ENCODE data around the gene ABHD12. TPM values are rescaled to one million over a fixed set of nuclear protein-coding genes. Genes with fewer than 3 reads are reported as not detected.

Gene ABHD12
- total and polyA plus RNA-seq, 10 of the 15 experiments (the other 5 are each of a cell fraction or from before 2014, with no cell fraction given), result 1.5 to 61.8 (median 26.7) TPM

DNA sequence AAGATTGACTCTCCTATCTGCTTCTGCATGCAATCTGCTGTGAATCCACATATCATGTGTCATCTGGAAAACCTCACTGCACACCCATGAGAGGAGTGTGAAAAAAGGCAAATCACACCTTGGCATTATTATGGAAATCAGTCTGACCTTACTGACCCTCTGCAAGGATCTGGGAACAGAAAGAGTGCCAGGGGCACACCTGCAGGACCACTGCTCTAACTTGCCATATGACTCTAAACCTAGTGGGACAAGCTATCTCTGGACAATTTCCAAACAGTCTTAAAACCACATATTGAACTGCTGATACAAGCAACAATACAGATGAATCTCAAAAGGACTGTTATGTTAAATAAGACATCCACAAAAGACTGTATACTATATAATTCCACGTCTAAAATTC lies 50.3 kb downstream of the ABHD12 start (continued):
- TF ChIP-seq SREBF1 (IDR thresholded peaks at IDR 0.05; ENCODE audit: low read length), result no peak
- no peak for TF ChIP-seq ZNF217 (IDR thresholded peaks at IDR 0.05)
- TF ChIP-seq ELK1 (IDR thresholded peaks at IDR 0.05; ENCODE audit: low read depth, low read length), result no peak
- TF ChIP-seq IKZF1 (conservative IDR thresholded peaks at IDR 0.05), result no peak

GRCh38 chr20:25339608-25340007 lies 51.0 kb downstream of the ABHD12 start:
- H2AFZ ChIP-seq (ENCODE audit: control insufficient read depth, low read depth, low read length), result no peak overlapping the region
- DNase-seq (ENCODE audit: low read depth, low spot score) (no peak), FAIRE-seq (no peak), ATAC-seq (no peak)
- no peak overlapping the region for H3K4me3 ChIP-seq
- RAD21 ChIA-PET (ENCODE audit: unreplicated experiment), result no interaction called here
- no peaks in the 10 kb centered on the region for H3K27me3 ChIP-seq (replicated peaks in 1 of 2; ENCODE audit: control insufficient read depth in 2 of 2, insufficient read depth in 2 of 2, low read length in 1 of 2)
- H3K9me3 ChIP-seq (replicated peaks; ENCODE audit: control insufficient read depth, insufficient read depth, low read length), result no peaks in the 10 kb centered on the region; the same call in 2 of the 3 replicates
- CTCF ChIA-PET, result interaction anchor here (0.6 to 1.2 kb wide), 3 partner anchors 16 to 60 kb away, joined by 3 to 5 read pairs (median 3); no protein-coding TSS in a partner anchor
- WGBS (ENCODE audit: insufficient coverage, insufficient replicate concordance, low lambda C conversion rate, missing lambda C conversion rate), result 99% methylated on average over 12 of the region's 12 CpGs
- no peaks in the 10 kb centered on the region for H3K4me1 ChIP-seq (ENCODE audit: control insufficient read depth, insufficient read depth, low read length)
- POLR2A ChIA-PET, result no interaction called here
- H3K9ac ChIP-seq (ENCODE audit: control insufficient read depth, insufficient read depth, low read length), result no peak overlapping the region
- intact Hi-C loops (cut with micrococcal nuclease; ENCODE audit: unreplicated experiment), result no loop called here
- H3K4me2 ChIP-seq (ENCODE audit: control insufficient read depth, insufficient read depth), result no peak overlapping the region
- peaks cover 21% of the 10 kb centered on the region for H3K79me2 ChIP-seq (ENCODE audit: control insufficient read depth, insufficient read depth, low read length)
- H3K27ac ChIP-seq (ENCODE audit: control insufficient read depth, insufficient read depth), result no peak overlapping the region
- peaks cover 6 to 7% of the 10 kb centered on the region in 2 experiments; a peak in 3 of 4 replicates for H3K36me3 ChIP-seq (ENCODE audit: control insufficient read depth in 2 of 2, insufficient read depth in 2 of 2, low read length in 1 of 2)
- in situ Hi-C loops (cut with MboI), result no loop called here
- H4K20me1 ChIP-seq (ENCODE audit: control insufficient read depth, insufficient read depth), result peaks cover 2% of the 10 kb centered on the region; the same call in 1 of the 2 replicates
- SMC1A ChIA-PET (ENCODE audit: uncharacterized antibody, unreplicated experiment), result no interaction called here
- no TSS peak for BruUV-seq (replicated peaks)
- TF ChIP-seq EP300 (IDR thresholded peaks at IDR 0.05; ENCODE audit: borderline replicate concordance in 1 of 2, control insufficient read depth in 1 of 2, low read depth in 2 of 2, low read length in 2 of 2), result no peak
- TF ChIP-seq, protein P1, sequence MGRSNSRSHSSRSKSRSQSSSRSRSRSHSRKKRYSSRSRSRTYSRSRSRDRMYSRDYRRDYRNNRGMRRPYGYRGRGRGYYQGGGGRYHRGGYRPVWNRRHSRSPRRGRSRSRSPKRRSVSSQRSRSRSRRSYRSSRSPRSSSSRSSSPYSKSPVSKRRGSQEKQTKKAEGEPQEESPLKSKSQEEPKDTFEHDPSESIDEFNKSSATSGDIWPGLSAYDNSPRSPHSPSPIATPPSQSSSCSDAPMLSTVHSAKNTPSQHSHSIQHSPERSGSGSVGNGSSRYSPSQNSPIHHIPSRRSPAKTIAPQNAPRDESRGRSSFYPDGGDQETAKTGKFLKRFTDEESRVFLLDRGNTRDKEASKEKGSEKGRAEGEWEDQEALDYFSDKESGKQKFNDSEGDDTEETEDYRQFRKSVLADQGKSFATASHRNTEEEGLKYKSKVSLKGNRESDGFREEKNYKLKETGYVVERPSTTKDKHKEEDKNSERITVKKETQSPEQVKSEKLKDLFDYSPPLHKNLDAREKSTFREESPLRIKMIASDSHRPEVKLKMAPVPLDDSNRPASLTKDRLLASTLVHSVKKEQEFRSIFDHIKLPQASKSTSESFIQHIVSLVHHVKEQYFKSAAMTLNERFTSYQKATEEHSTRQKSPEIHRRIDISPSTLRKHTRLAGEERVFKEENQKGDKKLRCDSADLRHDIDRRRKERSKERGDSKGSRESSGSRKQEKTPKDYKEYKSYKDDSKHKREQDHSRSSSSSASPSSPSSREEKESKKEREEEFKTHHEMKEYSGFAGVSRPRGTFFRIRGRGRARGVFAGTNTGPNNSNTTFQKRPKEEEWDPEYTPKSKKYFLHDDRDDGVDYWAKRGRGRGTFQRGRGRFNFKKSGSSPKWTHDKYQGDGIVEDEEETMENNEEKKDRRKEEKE (IDR thresholded peaks at IDR 0.05), result no peak
- TF ChIP-seq ZNF207 (IDR thresholded peaks at IDR 0.05; ENCODE audit: borderline replicate concordance), result no peak
- TF ChIP-seq RAD21 (IDR thresholded peaks at IDR 0.05; ENCODE audit: insufficient read depth, low read depth, low read length), result no peak
- TF ChIP-seq IRF4 (IDR thresholded peaks at IDR 0.05; ENCODE audit: low read depth, low read length), result no peak
- TF ChIP-seq TCF7 (IDR thresholded peaks at IDR 0.05; ENCODE audit: borderline replicate concordance), result no peak
- TF ChIP-seq, protein P2, sequence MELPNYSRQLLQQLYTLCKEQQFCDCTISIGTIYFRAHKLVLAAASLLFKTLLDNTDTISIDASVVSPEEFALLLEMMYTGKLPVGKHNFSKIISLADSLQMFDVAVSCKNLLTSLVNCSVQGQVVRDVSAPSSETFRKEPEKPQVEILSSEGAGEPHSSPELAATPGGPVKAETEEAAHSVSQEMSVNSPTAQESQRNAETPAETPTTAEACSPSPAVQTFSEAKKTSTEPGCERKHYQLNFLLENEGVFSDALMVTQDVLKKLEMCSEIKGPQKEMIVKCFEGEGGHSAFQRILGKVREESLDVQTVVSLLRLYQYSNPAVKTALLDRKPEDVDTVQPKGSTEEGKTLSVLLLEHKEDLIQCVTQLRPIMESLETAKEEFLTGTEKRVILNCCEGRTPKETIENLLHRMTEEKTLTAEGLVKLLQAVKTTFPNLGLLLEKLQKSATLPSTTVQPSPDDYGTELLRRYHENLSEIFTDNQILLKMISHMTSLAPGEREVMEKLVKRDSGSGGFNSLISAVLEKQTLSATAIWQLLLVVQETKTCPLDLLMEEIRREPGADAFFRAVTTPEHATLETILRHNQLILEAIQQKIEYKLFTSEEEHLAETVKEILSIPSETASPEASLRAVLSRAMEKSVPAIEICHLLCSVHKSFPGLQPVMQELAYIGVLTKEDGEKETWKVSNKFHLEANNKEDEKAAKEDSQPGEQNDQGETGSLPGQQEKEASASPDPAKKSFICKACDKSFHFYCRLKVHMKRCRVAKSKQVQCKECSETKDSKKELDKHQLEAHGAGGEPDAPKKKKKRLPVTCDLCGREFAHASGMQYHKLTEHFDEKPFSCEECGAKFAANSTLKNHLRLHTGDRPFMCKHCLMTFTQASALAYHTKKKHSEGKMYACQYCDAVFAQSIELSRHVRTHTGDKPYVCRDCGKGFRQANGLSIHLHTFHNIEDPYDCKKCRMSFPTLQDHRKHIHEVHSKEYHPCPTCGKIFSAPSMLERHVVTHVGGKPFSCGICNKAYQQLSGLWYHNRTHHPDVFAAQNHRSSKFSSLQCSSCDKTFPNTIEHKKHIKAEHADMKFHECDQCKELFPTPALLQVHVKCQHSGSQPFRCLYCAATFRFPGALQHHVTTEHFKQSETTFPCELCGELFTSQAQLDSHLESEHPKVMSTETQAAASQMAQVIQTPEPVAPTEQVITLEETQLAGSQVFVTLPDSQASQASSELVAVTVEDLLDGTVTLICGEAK (IDR thresholded peaks at IDR 0.05; ENCODE audit: borderline replicate concordance), result no peak
- no peak for TF ChIP-seq CREM (IDR thresholded peaks at IDR 0.05; ENCODE audit: low read depth)
- TF ChIP-seq PAX5 (IDR thresholded peaks at IDR 0.05; ENCODE audit: borderline replicate concordance, low read depth, low read length), result no peak
- TF ChIP-seq, protein P3, sequence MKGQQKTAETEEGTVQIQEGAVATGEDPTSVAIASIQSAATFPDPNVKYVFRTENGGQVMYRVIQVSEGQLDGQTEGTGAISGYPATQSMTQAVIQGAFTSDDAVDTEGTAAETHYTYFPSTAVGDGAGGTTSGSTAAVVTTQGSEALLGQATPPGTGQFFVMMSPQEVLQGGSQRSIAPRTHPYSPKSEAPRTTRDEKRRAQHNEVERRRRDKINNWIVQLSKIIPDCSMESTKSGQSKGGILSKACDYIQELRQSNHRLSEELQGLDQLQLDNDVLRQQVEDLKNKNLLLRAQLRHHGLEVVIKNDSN (IDR thresholded peaks at IDR 0.05; ENCODE audit: borderline replicate concordance, extremely low read length, insufficient read depth, low read depth, low read length), result no peak
